Measurements from ENCODE around the gene CCDC33.

DNA sequence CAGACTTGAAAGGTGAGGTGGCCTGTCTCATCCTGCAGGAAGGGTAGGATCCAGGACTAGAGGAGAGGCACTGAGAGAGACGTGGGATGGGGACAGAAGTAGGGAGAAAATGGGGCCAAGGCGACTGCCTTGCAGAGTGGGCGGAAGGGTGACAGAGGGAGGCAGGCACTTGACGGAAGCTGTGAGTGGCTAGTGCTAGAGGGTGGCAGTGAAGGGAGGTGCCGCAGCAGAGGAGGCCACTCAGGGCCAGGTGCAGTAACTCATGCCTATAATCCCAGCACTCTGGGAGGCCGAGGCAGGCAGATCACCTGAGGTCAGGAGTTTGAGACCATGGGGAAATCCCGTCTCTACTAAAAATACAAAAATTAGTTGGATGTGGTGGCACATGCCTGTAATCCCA is 7.3 kb downstream of the CCDC33 start:
- TF ChIP-seq, protein P1, sequence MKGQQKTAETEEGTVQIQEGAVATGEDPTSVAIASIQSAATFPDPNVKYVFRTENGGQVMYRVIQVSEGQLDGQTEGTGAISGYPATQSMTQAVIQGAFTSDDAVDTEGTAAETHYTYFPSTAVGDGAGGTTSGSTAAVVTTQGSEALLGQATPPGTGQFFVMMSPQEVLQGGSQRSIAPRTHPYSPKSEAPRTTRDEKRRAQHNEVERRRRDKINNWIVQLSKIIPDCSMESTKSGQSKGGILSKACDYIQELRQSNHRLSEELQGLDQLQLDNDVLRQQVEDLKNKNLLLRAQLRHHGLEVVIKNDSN (IDR thresholded peaks at IDR 0.05), result no peak
- TF ChIP-seq ZBTB7A (IDR thresholded peaks at IDR 0.05; ENCODE audit: low read depth), result no peak
- TF ChIP-seq EGR1 (IDR thresholded peaks at IDR 0.05), result no peak
- no peak for TF ChIP-seq RAD21 (IDR thresholded peaks at IDR 0.05; ENCODE audit: low read depth)
- TF ChIP-seq MAX (IDR thresholded peaks at IDR 0.05), result no peak
- no peak for TF ChIP-seq TEAD4 (IDR thresholded peaks at IDR 0.05)
- TF ChIP-seq REST (IDR thresholded peaks at IDR 0.05; ENCODE audit: low read depth), result no peak
- no peak for TF ChIP-seq CREB1 (IDR thresholded peaks at IDR 0.05; ENCODE audit: low read depth)
- no peak for TF ChIP-seq YY1 (IDR thresholded peaks at IDR 0.05; ENCODE audit: low read depth)
- TF ChIP-seq TAF1 (IDR thresholded peaks at IDR 0.05; ENCODE audit: low read depth), result no peak
- no peak for TF ChIP-seq EP300 (IDR thresholded peaks at IDR 0.05; ENCODE audit: borderline replicate concordance)
